ENCODE data around the gene PDGFD.
A peak's percentile ranks its signal among the peaks of the same experiment; 100 is the strongest.

The PDGFD gene

DNA sequence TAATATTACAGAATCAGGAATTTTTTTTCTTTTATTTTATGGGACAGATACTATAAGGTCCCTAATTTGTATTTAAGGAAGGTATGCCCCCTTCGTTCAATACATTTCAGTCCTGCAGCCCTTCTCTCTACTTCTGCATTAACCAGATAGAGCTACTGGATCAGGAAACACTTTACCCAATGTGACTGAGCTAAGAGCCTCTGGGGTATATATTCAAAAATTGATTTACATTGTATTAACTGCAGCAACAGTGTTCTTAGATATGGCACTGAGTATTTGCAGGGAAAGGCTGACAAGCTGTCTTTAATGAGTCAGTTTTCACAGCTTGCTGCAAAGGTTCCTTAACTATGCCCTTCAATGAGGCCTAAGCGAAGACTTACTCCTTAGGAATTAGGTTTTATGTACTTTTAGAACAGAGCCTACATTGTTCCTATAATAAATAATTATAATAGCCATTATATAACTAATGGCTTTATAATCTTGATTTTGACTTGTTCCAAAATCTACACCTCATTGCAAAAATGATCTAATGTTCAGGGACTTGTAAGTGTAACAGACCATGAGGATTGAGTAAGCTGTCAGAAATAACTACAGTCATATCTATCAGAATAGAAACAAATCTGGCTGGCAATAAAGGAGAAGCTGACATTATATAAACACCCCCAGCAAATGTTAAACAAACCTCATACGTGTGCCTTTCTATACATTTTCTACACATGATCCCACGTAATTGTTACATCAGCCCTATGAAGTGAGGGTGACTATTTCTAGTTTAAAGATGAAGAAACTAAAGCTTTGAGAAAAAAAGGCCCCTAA is 72.5 kb downstream of the PDGFD start:
- no peaks in the 10 kb centered on the region for H3K9me3 ChIP-seq (ENCODE audit: control insufficient read depth, low read depth, low read length)
- H3K9ac ChIP-seq (ENCODE audit: low read length), result no peak overlapping the region
- H3K36me3 ChIP-seq (ENCODE audit: control insufficient read depth, low read depth, low read length), result no peaks in the 10 kb centered on the region
- no peaks in the 10 kb centered on the region for H3K27me3 ChIP-seq (ENCODE audit: control insufficient read depth, insufficient read depth, low read length)
- no peak overlapping the region for H3K27ac ChIP-seq (ENCODE audit: low read length)
- H3K4me3 ChIP-seq (ENCODE audit: low read length), result no peak overlapping the region
- H3K4me1 ChIP-seq (ENCODE audit: control insufficient read depth, low read depth, low read length), result no peaks in the 10 kb centered on the region

DNA sequence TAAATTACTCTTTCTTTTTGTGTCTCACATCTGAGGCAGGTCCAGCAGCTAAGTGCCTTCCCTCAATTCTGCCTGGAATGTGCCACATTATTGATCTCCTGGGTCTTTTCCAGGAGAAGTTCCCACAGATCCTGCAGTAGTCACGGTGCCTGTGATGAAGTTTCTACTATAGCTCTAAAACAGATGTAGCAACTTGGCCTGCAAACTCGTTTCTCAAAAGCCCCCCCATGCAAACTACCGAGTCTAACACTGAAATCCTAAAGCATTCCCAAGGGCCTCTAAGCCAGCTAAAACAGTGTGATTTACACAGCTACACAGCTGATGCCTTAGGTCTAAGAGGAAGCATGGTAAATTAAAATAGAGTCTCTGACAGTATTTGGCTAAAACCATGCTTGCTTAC is 73.2 kb downstream of the PDGFD start:
- no peaks in the 10 kb centered on the region for H3K9me3 ChIP-seq (ENCODE audit: control insufficient read depth, low read depth, low read length)
- no peak overlapping the region for H3K4me3 ChIP-seq (ENCODE audit: low read length)
- H3K27me3 ChIP-seq (ENCODE audit: control insufficient read depth, insufficient read depth, low read length), result no peaks in the 10 kb centered on the region
- no peak overlapping the region for H3K27ac ChIP-seq (ENCODE audit: low read length)
- no peak overlapping the region for H3K9ac ChIP-seq (ENCODE audit: low read length)
- H3K36me3 ChIP-seq (ENCODE audit: control insufficient read depth, low read depth, low read length), result no peaks in the 10 kb centered on the region
- no peaks in the 10 kb centered on the region for H3K4me1 ChIP-seq (ENCODE audit: control insufficient read depth, low read depth, low read length)

- Histone ChIP-seq H3K9me3 (ENCODE audit: control insufficient read depth, low read depth, low read length) (no peaks in the 10 kb centered on the region), H3K9ac (ENCODE audit: low read length) (no peak overlapping the region), H3K4me3 (ENCODE audit: low read length) (no peak overlapping the region), H3K36me3 (ENCODE audit: control insufficient read depth, low read depth, low read length) (no peaks in the 10 kb centered on the region), H3K27me3 (ENCODE audit: control insufficient read depth, insufficient read depth, low read length) (no peaks in the 10 kb centered on the region), H3K4me1 (ENCODE audit: control insufficient read depth, low read depth, low read length) (no peaks in the 10 kb centered on the region), H3K27ac (ENCODE audit: low read length) (no peak overlapping the region)
These were observed 74.5 kb downstream of the PDGFD start for GRCh38 chr11:104089481-104089880.

GRCh38 chr11:104086621-104087020 is 77.3 kb downstream of the PDGFD start:
- Histone ChIP-seq H3K27ac (ENCODE audit: low read length) (no peak overlapping the region), H3K4me3 (ENCODE audit: low read length) (no peak overlapping the region), H3K4me1 (ENCODE audit: control insufficient read depth, low read depth, low read length) (no peaks in the 10 kb centered on the region), H3K36me3 (ENCODE audit: control insufficient read depth, low read depth, low read length) (no peaks in the 10 kb centered on the region), H3K9me3 (ENCODE audit: control insufficient read depth, low read depth, low read length) (no peaks in the 10 kb centered on the region), H3K9ac (ENCODE audit: low read length) (no peak overlapping the region), H3K27me3 (ENCODE audit: control insufficient read depth, insufficient read depth, low read length) (no peaks in the 10 kb centered on the region)

DNA sequence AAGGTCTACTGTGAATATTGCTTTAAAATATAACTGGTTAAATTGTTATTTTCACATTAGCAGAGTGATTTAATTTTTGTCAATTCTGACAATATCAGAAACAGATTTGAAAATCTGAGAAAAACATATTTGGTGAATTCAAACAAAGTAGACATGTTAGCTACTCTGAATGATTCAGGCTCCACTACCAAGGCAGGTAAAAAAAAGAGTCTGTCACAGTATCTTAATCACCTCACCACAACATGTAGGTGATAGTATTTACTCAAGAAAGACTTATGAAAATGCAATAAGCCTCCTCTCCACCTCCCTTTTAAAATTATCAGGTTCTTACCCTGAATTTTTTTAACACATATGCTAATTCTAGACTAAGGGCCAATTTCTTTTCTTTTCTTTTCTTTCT is 85.0 kb downstream of the PDGFD start:
- H3K36me3 ChIP-seq (ENCODE audit: control insufficient read depth, low read depth, low read length), result no peaks in the 10 kb centered on the region
- H3K9me3 ChIP-seq (ENCODE audit: control insufficient read depth, low read depth, low read length), result no peaks in the 10 kb centered on the region
- no peaks in the 10 kb centered on the region for H3K27me3 ChIP-seq (ENCODE audit: control insufficient read depth, insufficient read depth, low read length)
- no peak overlapping the region for H3K4me3 ChIP-seq (ENCODE audit: low read length)
- H3K27ac ChIP-seq (ENCODE audit: low read length), result no peak overlapping the region
- H3K9ac ChIP-seq (ENCODE audit: low read length), result no peak overlapping the region
- H3K4me1 ChIP-seq (ENCODE audit: control insufficient read depth, low read depth, low read length), result peaks cover 6% of the 10 kb centered on the region

- Histone ChIP-seq H3K36me3 (ENCODE audit: control insufficient read depth, low read depth, low read length) (no peaks in the 10 kb centered on the region), H3K27me3 (ENCODE audit: control insufficient read depth, insufficient read depth, low read length) (no peaks in the 10 kb centered on the region), H3K27ac (ENCODE audit: low read length) (no peak overlapping the region), H3K4me3 (ENCODE audit: low read length) (no peak overlapping the region), H3K4me1 (ENCODE audit: control insufficient read depth, low read depth, low read length) (peaks cover 9% of the 10 kb centered on the region), H3K9ac (ENCODE audit: low read length) (no peak overlapping the region), H3K9me3 (ENCODE audit: control insufficient read depth, low read depth, low read length) (no peaks in the 10 kb centered on the region)
These were observed 85.7 kb downstream of the PDGFD start for GRCh38 chr11:104078245-104078644.

- no peak overlapping the region for H3K27ac ChIP-seq (ENCODE audit: low read length)
- H3K4me3 ChIP-seq (ENCODE audit: low read length), result no peak overlapping the region
- no peaks in the 10 kb centered on the region for H3K36me3 ChIP-seq (ENCODE audit: control insufficient read depth, low read depth, low read length)
- no peaks in the 10 kb centered on the region for H3K9me3 ChIP-seq (ENCODE audit: control insufficient read depth, low read depth, low read length)
- no peaks in the 10 kb centered on the region for H3K27me3 ChIP-seq (ENCODE audit: control insufficient read depth, insufficient read depth, low read length)
- no peak overlapping the region for H3K9ac ChIP-seq (ENCODE audit: low read length)
- H3K4me1 ChIP-seq (ENCODE audit: control insufficient read depth, low read depth, low read length), result peaks cover 9% of the 10 kb centered on the region
These were observed 87.5 kb downstream of the PDGFD start for GRCh38 chr11:104076455-104076854.

GRCh38 chr11:104075706-104076105 is 88.2 kb downstream of the PDGFD start:
- H3K9ac ChIP-seq (ENCODE audit: low read length), result no peak overlapping the region
- H3K4me1 ChIP-seq (ENCODE audit: control insufficient read depth, low read depth, low read length), result peaks cover 9% of the 10 kb centered on the region
- H3K9me3 ChIP-seq (ENCODE audit: control insufficient read depth, low read depth, low read length), result no peaks in the 10 kb centered on the region
- no peaks in the 10 kb centered on the region for H3K36me3 ChIP-seq (ENCODE audit: control insufficient read depth, low read depth, low read length)
- H3K27me3 ChIP-seq (ENCODE audit: control insufficient read depth, insufficient read depth, low read length), result no peaks in the 10 kb centered on the region
- H3K4me3 ChIP-seq (ENCODE audit: low read length), result no peak overlapping the region
- H3K27ac ChIP-seq (ENCODE audit: low read length), result no peak overlapping the region

- Histone ChIP-seq H3K9ac (ENCODE audit: low read length) (no peak overlapping the region), H3K9me3 (ENCODE audit: control insufficient read depth, low read depth, low read length) (no peaks in the 10 kb centered on the region), H3K4me3 (ENCODE audit: low read length) (no peak overlapping the region), H3K4me1 (ENCODE audit: control insufficient read depth, low read depth, low read length) (peaks cover 9% of the 10 kb centered on the region), H3K27ac (ENCODE audit: low read length) (no peak overlapping the region), H3K27me3 (ENCODE audit: control insufficient read depth, insufficient read depth, low read length) (no peaks in the 10 kb centered on the region), H3K36me3 (ENCODE audit: control insufficient read depth, low read depth, low read length) (no peaks in the 10 kb centered on the region)
These were observed 88.9 kb downstream of the PDGFD start for GRCh38 chr11:104075091-104075490.

- Histone ChIP-seq H3K9me3 (ENCODE audit: control insufficient read depth, low read depth, low read length) (no peaks in the 10 kb centered on the region), H3K9ac (ENCODE audit: low read length) (no peak overlapping the region), H3K27me3 (ENCODE audit: control insufficient read depth, insufficient read depth, low read length) (no peaks in the 10 kb centered on the region), H3K4me3 (ENCODE audit: low read length) (no peak overlapping the region), H3K27ac (ENCODE audit: low read length) (peak overlapping the region; percentile 28), H3K36me3 (ENCODE audit: control insufficient read depth, low read depth, low read length) (no peaks in the 10 kb centered on the region), H3K4me1 (ENCODE audit: control insufficient read depth, low read depth, low read length) (peaks cover 9% of the 10 kb centered on the region)
These were observed 89.8 kb downstream of the PDGFD start for GRCh38 chr11:104073950-104074705.

- no peaks in the 10 kb centered on the region for H3K4me1 ChIP-seq (ENCODE audit: control insufficient read depth, low read depth, low read length)
- no peak overlapping the region for H3K27ac ChIP-seq (ENCODE audit: low read length)
These were observed 96.4 kb downstream of the PDGFD start for GRCh38 chr11:104067534-104067933.

More at GRCh38 chr11:104067534-104067933, 96.4 kb downstream of the PDGFD start:
- Histone ChIP-seq H3K9ac (ENCODE audit: low read length) (no peak overlapping the region), H3K27me3 (ENCODE audit: control insufficient read depth, insufficient read depth, low read length) (no peaks in the 10 kb centered on the region), H3K4me3 (ENCODE audit: low read length) (no peak overlapping the region), H3K9me3 (ENCODE audit: control insufficient read depth, low read depth, low read length) (no peaks in the 10 kb centered on the region), H3K36me3 (ENCODE audit: control insufficient read depth, low read depth, low read length) (no peaks in the 10 kb centered on the region)

All from iPS-18a (cell line).